Measurements from ENCODE around the gene PLCB4. TPM values are rescaled to one million over a fixed set of nuclear protein-coding genes. Genes with fewer than 3 reads are reported as not detected.

PLCB4 gene
- total RNA-seq, 1 donor from 2014 or later = 10.5 TPM

DNA sequence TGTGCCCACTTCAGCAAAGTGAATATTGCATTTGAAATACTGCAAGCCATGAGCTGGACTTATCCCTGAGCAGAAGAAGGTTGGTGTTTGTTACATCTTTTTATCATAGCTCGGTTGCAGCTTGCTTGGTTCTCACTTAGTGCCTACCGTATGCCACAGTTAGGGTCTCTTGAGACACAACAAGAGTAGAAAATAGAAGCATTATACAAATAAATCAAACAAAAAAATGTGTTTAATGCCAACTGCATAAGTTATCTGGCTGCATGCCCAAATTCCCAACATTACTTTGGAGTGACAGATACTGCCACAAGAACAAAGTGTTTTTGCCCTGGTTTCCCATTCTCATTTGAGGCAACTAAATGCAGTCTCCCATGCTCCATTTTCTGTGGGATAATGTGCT lies 391.6 kb downstream of the PLCB4 start:
- TF ChIP-seq, protein P1, sequence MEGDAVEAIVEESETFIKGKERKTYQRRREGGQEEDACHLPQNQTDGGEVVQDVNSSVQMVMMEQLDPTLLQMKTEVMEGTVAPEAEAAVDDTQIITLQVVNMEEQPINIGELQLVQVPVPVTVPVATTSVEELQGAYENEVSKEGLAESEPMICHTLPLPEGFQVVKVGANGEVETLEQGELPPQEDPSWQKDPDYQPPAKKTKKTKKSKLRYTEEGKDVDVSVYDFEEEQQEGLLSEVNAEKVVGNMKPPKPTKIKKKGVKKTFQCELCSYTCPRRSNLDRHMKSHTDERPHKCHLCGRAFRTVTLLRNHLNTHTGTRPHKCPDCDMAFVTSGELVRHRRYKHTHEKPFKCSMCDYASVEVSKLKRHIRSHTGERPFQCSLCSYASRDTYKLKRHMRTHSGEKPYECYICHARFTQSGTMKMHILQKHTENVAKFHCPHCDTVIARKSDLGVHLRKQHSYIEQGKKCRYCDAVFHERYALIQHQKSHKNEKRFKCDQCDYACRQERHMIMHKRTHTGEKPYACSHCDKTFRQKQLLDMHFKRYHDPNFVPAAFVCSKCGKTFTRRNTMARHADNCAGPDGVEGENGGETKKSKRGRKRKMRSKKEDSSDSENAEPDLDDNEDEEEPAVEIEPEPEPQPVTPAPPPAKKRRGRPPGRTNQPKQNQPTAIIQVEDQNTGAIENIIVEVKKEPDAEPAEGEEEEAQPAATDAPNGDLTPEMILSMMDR (IDR thresholded peaks at IDR 0.05; ENCODE audit: unreplicated experiment) = no peak
- Mint-ChIP-seq H3K4me3 (ENCODE audit: unreplicated experiment) (no peak overlapping the region), H3K9me3 (ENCODE audit: unreplicated experiment) (peaks cover 4% of the 10 kb centered on the region), H3K27me3 (ENCODE audit: unreplicated experiment) (peaks cover 3% of the 10 kb centered on the region), H3K36me3 (ENCODE audit: low read depth, unreplicated experiment) (peaks cover 10% of the 10 kb centered on the region), H3K27ac (ENCODE audit: unreplicated experiment) (no peak overlapping the region), H3K4me1 (ENCODE audit: unreplicated experiment) (no peaks in the 10 kb centered on the region)
- no peak for DNase-seq (ENCODE audit: low spot score)

DNA sequence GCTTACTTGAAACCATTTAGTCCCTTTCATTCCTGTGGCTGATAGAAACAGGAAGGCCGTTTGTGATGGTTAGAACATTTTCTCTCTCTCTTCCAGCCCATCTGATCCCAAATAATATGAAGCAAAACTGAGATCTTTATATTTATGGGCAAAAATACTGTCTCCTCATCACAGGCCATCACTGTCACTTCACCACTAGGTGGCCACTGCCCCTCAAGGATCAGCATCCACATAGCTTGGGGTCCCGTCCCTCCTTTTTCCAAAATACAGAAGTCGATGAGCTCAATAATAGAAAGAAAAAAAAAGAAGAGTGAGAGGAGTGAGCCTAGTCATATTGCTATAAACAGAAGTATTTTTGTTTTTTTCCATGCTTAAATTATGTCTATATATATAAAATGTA lies 399.1 kb downstream of the PLCB4 start:
- Mint-ChIP-seq H3K27ac (ENCODE audit: unreplicated experiment) (no peak overlapping the region), H3K4me1 (ENCODE audit: unreplicated experiment) (no peaks in the 10 kb centered on the region), H3K36me3 (ENCODE audit: low read depth, unreplicated experiment) (no peaks in the 10 kb centered on the region), H3K27me3 (ENCODE audit: unreplicated experiment) (no peaks in the 10 kb centered on the region), H3K9me3 (ENCODE audit: unreplicated experiment) (peaks cover 4% of the 10 kb centered on the region), H3K4me3 (ENCODE audit: unreplicated experiment) (no peak overlapping the region)
- DNase-seq (ENCODE audit: low spot score) = peak; percentile 8
- TF ChIP-seq, protein P1 (IDR thresholded peaks at IDR 0.05; ENCODE audit: unreplicated experiment) = peak; percentile 80

DNA sequence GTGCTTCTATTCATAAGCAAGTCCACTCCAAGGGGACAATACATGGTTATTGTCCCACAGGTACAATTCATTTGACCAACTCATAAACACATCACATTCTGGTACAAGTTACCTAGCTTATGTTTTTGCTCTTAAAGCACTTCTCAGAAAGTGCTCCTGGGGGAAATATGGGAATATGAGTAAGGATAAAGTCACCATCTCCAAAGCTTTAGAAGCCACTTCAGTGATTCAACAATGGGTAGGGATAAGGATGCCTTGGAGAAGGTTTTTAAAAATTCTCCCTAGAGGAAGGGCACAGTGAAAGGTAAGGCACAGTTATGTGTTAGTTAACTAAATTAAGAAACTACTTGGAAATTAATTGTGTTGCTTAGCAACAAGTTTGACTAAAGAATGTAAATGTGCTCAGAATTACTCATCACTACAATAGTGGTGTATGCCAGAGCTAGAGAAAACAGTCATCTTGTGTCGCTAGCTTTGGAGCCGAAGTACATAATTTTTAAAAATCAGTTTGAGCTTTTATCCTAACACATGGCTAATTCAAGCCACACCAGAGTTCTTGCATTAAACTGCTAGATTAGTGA lies 406.0 kb downstream of the PLCB4 start:
- H3K4me1 Mint-ChIP-seq (ENCODE audit: unreplicated experiment) = no peaks in the 10 kb centered on the region
- no peaks in the 10 kb centered on the region for H3K9me3 Mint-ChIP-seq (ENCODE audit: unreplicated experiment)
- H3K27me3 Mint-ChIP-seq (ENCODE audit: unreplicated experiment) = no peaks in the 10 kb centered on the region
- TF ChIP-seq, protein P1 (IDR thresholded peaks at IDR 0.05; ENCODE audit: unreplicated experiment) = no peak
- no peaks in the 10 kb centered on the region for H3K36me3 Mint-ChIP-seq (ENCODE audit: low read depth, unreplicated experiment)
- no peak for DNase-seq (ENCODE audit: low spot score)
- no peak overlapping the region for H3K4me3 Mint-ChIP-seq (ENCODE audit: unreplicated experiment)
- no peak overlapping the region for H3K27ac Mint-ChIP-seq (ENCODE audit: unreplicated experiment)

DNA sequence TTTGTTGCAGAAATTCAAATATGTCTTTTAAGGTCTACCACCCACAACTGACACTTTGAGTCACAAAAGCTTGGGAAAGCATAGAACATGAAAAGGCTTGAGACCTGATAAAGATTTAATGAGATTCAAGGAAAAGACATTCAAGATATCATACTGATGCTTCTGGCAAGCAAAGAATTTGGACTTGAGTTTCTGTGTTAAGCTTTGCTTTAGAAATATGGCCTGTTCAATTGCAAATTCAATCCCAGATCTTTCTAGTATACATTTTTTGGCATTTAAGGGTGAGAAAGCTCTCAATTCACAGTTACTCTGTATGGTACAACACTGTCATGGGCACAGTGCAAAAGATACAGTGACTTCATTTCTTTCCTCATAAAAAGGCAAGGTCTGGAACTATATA lies 406.6 kb downstream of the PLCB4 start:
- TF ChIP-seq, protein P1 (IDR thresholded peaks at IDR 0.05; ENCODE audit: unreplicated experiment) = no peak
- DNase-seq (ENCODE audit: low spot score) = no peak
- H3K36me3 Mint-ChIP-seq (ENCODE audit: low read depth, unreplicated experiment) = no peaks in the 10 kb centered on the region
- no peaks in the 10 kb centered on the region for H3K27me3 Mint-ChIP-seq (ENCODE audit: unreplicated experiment)
- no peak overlapping the region for H3K4me3 Mint-ChIP-seq (ENCODE audit: unreplicated experiment)
- H3K9me3 Mint-ChIP-seq (ENCODE audit: unreplicated experiment) = no peaks in the 10 kb centered on the region
- H3K27ac Mint-ChIP-seq (ENCODE audit: unreplicated experiment) = no peak overlapping the region
- no peaks in the 10 kb centered on the region for H3K4me1 Mint-ChIP-seq (ENCODE audit: unreplicated experiment)

DNA sequence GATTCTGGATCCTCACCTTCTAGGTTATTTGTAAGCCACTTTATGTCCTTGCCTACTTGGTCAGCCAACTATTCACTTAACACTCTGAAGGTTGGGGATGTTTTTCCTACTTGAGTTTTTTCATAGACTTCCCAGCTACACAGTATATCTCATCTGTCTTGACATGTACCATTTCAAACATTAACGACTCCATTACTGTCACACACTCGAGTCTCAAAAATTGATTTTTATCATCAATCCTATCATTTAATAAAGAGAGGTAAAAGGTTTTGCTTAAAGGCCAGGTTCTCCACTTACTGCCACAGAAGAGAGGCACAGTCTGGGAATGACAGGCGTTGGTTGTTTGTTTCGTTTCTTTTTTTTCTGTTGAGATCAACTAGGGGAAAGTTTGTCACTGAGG lies 407.3 kb downstream of the PLCB4 start:
- Mint-ChIP-seq H3K27me3 (ENCODE audit: unreplicated experiment) (no peaks in the 10 kb centered on the region), H3K27ac (ENCODE audit: unreplicated experiment) (no peak overlapping the region), H3K4me3 (ENCODE audit: unreplicated experiment) (no peak overlapping the region), H3K36me3 (ENCODE audit: low read depth, unreplicated experiment) (no peaks in the 10 kb centered on the region), H3K9me3 (ENCODE audit: unreplicated experiment) (no peaks in the 10 kb centered on the region), H3K4me1 (ENCODE audit: unreplicated experiment) (no peaks in the 10 kb centered on the region)
- DNase-seq (ENCODE audit: low spot score) = no peak
- TF ChIP-seq, protein P1 (IDR thresholded peaks at IDR 0.05; ENCODE audit: unreplicated experiment) = no peak

Measured in endothelial cell (in vitro differentiated cells).